Retinal pigment epithelial cell (primary cell): ENCODE measurements around the gene MBD5.

Source experiments
- DNase-seq: peaks from one replicate; pipeline ENCODE4 v3.0.0-alpha.2; 2010; ENCODE audit warnings: low read depth
- H3K4me3 ChIP-seq: 2 replicates; pipeline ENCODE4 v1.5.1; 2011; ENCODE audit warnings: mild to moderate bottlenecking, low read length, control low read depth, moderate library complexity
- TF ChIP-seq, protein P1 (sequence below): conservative IDR thresholded peaks from 2 replicates; pipeline ENCODE4 v1.5.1; 2011; ENCODE audit warnings: low read depth, low read length, control low read depth, inconsistent platforms

The MBD5 gene

GRCh38 chr2:148207111-148207510, 186.2 kb downstream of the MBD5 start:
- DNase-seq, result no peak
- no peak overlapping the region for H3K4me3 ChIP-seq
- TF ChIP-seq, protein P1, sequence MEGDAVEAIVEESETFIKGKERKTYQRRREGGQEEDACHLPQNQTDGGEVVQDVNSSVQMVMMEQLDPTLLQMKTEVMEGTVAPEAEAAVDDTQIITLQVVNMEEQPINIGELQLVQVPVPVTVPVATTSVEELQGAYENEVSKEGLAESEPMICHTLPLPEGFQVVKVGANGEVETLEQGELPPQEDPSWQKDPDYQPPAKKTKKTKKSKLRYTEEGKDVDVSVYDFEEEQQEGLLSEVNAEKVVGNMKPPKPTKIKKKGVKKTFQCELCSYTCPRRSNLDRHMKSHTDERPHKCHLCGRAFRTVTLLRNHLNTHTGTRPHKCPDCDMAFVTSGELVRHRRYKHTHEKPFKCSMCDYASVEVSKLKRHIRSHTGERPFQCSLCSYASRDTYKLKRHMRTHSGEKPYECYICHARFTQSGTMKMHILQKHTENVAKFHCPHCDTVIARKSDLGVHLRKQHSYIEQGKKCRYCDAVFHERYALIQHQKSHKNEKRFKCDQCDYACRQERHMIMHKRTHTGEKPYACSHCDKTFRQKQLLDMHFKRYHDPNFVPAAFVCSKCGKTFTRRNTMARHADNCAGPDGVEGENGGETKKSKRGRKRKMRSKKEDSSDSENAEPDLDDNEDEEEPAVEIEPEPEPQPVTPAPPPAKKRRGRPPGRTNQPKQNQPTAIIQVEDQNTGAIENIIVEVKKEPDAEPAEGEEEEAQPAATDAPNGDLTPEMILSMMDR, result no peak

GRCh38 chr2:148209603-148210002, 188.7 kb downstream of the MBD5 start:
- no peak overlapping the region for H3K4me3 ChIP-seq
- TF ChIP-seq, protein P1, result no peak
- DNase-seq, result no peak

- no peak for DNase-seq
- TF ChIP-seq, protein P1, result no peak
- no peak overlapping the region for H3K4me3 ChIP-seq
These were observed 197.6 kb downstream of the MBD5 start for GRCh38 chr2:148218326-148219075.

GRCh38 chr2:148221166-148221565, 200.3 kb downstream of the MBD5 start:
- H3K4me3 ChIP-seq, result no peak overlapping the region
- no peak for DNase-seq
- TF ChIP-seq, protein P1, result no peak

- TF ChIP-seq, protein P1, result no peak
- H3K4me3 ChIP-seq, result no peak overlapping the region
- no peak for DNase-seq
These were observed 201.0 kb downstream of the MBD5 start for GRCh38 chr2:148221926-148222325.

GRCh38 chr2:148231858-148232257, 211.0 kb downstream of the MBD5 start:
- H3K4me3 ChIP-seq, result no peak overlapping the region
- TF ChIP-seq, protein P1, result no peak
- no peak for DNase-seq

GRCh38 chr2:148234143-148234542, 213.3 kb downstream of the MBD5 start:
- no peak overlapping the region for H3K4me3 ChIP-seq
- TF ChIP-seq, protein P1, result no peak
- DNase-seq, result no peak
